Stimulated activated naive CD4-positive, alpha-beta T cell (primary cell): Measurements from ENCODE around the gene FAXDC2.
"Not testable (repeated sequence)": the region's sequence is repeated elsewhere in the genome, so short reads cannot be mapped to it uniquely, and the experiment has no call there.

Experiments
- DNase-seq, 6 experiments: peaks; one replicate each; lab custom pipeline; 2025; lab: John Stamatoyannopoulos, UW

Gene FAXDC2

DNA sequence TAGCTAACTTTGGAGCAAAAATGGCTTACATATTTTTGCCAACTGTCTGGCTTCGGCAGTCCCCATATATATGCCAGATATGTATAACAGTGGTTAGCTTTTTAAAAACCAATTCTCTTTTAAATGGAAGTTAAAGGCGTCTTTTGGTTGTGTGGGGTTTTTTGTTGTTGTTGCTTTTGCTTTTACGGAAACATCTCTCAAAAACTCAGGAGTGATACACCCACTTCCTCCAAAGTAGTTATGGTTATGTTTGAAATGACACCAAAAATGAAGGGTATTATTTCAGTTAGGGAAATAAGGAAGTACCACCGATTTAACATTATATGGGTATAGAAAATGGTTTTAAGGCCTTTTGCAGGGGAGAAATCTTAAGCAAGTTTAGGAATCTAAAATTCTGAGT lies 10.4 kb upstream of the FAXDC2 start:
- DNase-seq: no peak

DNA sequence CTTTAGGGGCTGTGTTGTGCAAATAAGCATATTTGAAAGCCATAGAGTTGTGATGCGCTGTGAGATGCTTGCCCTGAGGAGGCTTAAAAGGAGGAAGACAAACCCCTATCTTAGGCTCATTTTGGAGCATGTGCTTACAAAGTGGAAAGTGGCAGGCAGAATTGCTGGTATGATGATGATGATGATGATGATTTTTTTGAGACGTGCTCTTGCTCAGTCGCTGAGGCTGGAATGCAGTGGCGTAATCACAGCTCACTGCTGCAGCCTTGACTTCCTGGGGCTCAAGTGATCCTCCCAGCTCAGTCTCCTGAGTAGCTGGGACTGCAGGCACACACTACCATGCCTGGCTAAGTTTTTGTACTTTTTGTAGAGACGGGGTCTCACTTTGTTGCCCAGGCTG lies 9.7 kb upstream of the FAXDC2 start:
- DNase-seq: peak in 1 of 6 experiments; percentile 2

DNA sequence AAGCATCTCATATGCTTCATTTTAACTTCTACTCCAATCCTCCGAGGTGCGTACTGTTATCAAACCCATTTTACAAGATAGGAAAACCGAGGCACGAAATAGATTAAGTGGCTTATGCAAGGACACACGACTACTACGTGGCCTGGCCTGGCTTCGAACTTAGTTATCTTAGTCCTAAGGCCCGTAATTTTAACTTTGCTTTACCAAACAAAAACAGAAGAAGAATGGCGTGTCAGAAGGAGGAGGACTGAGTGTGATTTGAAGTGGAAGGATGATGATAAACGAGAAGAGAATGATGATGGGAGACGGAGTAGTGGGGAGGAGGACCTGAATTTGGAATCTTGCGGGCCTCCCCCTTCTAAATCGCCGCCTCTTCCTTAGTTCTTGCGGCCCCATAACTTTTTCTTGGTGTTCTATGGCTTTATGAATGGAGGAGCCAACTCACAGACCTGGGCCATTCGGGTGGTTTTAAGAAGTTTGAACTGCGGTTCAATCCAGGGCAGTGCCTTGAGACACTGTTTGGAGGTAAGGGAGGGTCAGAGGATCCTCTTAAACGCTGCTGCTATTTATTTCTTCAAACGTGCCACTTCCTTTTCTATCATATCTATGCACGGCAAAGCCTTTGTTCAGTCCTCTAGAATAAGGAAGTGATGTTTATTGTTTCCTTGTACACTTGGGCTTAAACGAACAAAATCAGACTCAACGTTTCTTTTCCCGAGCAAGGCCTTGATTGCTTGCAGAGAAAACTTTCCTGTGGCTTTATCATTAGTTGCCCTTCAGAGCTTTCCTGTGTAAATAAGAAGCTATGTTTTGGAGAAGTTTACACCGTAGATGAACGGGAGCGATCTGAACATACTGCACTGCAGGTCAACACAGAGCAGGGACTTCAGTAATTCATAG lies 8.8 kb upstream of the FAXDC2 start:
- DNase-seq: peak in 4 of 6 experiments; percentile 11 to 65 (median 34)

DNA sequence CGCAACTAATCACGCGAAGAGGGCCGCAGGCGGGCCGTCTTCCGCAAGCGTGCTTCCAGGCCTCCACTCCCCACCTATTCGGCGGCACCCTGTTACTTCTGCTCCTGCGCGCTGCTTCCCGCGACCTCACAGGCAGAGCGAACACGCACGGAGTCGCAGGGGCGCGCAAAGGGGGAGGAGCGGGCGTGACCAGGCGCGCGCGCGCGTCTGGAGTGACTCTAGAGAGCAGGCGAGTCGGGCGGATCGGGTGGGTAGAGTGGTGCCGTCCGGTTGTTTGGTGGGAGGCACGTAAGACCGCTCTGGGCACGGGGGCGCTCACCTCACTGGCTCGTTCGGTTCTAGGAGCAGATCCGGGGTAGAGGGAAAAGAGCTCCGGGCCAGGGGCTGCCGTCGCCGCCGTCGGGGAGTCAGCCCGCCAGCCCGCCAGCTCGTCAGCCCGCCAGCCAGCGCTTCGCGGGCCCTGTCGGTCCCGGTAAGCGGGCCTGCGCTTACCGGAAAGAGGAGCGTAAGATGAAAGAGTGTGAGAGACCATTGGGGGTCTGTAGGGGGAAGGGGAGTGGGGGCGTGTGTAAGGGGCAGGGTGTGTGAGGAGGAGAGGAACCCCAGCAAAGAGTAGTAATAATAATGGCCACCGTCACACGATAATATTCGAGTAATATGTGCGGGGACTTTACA lies 8.0 kb upstream of the FAXDC2 start, which contains the start of gene CNOT8:
TSS of gene CNOT8 (plus strand) at position 331 of the 675 bp plus-strand sequence. CDS start 4,652 bp downstream, outside the sequence.
- DNase-seq: peak; percentile 93 to 98 (median 96)

DNA sequence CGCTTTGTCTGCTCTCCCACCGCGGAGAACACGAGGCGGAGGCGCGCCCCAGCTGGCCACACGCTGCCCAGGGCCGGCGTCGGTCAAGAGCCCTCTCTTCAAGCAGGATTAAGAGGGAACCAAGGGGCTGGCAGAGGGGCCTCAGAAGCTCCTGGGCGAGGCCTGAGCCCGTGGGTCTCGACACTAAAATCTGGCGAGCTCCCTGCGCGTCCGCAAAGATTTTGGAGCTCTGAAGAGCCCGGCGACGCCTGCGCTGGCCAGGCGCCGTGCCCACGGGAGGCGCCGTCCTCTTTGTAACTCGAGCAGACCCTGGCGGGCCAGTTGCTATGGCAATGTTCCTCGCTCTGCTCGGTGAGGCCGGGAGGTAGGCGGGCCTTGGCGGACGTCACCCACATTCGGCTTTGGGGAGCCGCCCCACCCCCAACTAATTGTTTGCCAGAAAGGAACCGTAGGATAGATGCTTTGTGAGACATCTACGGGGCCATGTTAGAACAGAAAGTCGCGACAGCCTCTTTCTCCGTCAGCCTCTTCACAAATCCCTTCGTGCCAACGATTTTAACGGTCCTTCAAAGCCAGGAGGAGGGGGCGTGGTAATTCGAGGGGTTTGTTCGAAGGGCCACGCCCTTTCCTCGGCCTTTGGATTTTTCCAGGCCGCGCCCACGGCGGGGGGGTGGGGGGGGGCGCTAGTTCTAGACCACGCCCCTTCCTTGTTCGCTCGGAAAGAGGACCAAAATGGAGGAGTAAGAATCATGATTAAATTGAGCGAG lies 7.3 kb upstream of the FAXDC2 start:
- DNase-seq: peak; percentile 86 to 96 (median 92)

DNA sequence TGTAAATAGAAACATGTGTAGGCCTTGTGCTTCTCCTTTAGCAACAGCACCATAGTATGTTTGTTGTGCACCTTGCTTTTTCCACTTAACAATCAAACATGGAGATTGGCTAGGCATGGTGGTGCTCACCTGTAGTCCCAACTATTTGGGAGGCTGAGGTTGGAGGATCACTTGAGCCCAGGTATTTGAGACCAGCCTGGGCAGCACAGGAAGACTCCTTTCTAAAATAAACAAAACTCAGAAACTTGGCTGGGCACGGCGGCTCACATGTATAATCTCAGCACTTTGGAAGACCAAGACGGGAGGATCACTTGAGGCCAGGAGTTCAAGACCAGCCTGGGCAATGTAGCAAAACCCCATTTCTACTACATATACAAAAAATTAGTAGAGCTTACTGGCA lies 948 bp upstream of the FAXDC2 start:
- DNase-seq: no peak

DNA sequence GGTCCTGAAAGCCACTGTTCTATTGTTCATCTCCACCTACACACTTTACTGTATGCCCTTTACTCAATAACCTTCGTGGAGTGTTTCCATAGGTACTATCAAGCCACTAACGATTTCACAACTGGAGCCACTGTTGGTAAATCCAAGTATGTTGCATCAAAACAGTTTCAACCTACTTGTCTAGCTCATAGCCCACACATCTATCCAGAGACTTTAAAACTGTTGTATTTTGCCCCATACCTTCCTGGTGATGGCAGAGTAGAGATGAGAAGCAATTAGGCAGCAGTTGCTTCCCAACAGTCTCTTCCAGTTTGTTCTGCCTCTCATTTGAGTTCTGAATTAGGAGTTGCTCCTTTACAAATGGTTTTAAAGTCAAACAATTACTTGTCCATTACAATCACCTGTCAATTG lies 607 bp downstream of the FAXDC2 start:
- no peak for DNase-seq

DNA sequence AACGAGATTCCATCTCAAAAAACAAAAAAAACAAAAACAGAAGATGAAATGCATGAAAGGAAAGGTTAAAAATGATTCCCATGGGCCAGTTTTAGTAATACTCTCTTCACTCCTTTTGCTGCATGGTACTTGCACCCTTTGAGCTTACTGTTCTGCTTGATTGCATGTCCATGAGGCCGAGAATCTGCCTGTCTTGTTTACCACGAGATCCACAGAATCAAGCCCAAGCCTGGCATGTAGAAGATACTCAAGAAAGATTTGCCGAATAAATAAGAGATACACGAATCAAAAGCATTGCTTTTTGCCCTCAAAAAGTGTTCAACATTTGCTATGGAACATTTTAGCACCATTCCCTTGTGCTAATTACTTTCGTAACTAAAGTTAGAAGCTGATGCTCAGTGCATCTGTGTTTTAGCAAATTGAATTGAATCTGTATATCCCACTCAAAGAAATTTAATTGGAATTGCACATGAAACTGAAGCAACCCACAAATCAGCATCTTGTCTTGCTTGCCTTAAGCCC lies 1.1 kb downstream of the FAXDC2 start:
- DNase-seq: no peak

DNA sequence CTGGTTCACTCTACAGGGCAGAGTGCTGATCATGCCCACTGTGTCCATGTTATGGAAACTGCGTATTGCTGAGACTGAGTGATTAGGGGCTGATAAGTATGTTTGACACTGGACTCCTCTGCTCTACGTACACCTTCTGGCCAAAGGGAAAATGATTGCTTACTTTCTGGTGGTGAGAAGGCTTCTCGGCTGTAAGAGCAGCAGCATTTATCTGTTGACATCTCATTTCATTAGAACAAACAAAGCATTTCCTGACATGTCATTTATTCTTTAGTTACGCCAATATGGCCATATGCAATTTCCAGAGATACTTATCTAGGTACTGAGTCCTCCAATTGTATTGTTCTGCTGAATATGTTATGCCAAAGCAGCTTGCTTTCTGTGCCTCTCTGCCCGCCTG lies 5.6 kb downstream of the FAXDC2 start:
- DNase-seq: no peak

DNA sequence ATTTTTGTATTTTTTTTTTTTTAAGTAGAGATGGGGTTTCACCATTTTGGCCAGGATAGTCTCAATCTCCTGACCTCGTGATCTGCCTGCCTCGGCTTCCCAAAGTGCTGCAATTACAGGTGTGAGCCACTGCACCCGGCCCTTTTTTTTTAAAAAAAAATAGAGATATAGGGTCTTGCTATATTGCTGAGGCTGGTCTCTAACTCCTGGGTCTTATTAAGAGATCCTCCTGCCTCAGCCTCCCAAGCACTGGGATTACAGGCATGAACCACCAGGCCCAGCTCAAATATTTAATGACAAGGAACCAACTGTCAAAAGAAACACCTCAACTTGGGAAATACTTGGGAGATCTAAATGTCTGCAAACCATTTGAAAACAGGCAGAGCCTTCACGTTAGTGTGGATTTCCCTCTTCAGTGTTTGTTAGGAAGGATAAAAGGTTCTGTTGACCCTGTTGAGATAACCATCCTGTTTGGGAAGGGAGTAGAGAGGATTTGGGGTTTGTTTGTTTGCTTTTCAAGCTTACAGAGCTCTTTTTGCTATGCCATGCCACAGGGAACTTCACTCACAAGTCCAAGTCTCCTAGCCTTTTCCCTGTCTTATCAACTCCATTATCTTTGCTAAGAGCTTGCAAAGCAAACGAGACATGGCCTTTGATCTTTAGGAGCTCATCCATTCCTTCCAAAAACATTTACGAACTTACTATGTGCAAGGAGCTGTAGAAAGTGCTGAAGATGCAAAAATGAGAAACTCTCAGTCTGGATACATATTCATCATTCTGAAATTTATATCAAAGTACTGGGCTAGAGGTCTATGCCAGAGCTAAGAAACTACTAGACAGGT lies 7.5 kb downstream of the FAXDC2 start:
- no peak for DNase-seq

DNA sequence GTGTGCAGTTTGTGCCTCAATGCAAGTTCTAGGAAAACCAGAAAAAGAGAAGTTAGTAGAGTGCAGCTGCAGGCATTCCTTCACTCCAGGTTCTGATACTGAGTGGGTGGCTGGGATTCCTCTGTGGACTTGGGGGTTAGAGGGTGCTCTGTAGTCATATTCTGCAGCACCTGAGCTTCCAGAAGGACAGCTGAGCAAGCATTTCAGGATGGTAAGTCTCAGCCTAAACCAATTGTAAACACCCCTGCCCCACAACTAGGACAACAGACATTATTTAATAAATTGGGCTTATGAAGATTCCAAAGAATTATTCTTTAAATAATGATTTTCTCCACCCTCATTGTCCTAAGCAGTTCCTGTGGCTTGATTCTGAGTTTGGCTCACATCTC lies 9.1 kb downstream of the FAXDC2 start:
- DNase-seq: no peak

DNA sequence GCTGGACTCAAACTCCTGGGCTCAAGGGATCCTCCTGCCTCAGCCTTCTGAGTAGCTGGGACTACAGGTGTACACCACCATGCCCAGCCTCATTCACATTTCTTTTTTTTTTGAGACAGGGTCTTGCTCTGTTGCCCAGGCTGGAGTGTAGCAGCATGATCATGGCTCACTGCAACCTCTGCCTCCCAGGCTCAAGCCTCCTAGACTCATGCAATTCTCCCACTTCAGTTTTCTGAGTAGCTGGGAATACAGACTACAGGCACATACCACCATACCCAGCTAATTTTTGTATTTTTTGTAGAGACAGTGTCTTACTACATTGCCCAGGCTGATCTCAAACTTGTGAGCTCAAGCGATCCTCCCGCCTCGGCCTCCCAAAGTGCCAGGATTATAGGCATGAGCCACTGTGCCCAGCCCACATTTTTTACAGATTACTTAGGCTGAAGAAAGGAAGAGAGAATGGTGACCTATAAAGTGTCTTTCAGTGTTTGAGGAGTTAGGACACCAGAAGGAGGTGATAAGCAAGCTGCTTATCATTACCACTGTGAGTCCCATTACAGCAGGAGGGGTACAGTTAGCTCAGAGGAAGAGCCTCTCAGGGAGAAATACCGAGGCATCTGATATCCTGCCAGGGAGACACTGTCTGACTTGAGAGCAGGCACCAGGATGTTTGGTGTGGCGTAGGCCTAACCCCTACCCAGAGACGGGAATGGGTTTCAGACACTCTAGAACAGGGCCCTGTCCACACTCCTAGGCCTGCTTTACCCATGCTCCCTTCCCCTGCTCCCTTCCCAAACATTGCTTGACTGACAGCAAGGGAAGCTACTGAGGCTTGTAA lies 9.7 kb downstream of the FAXDC2 start:
- DNase-seq: no peak

DNA sequence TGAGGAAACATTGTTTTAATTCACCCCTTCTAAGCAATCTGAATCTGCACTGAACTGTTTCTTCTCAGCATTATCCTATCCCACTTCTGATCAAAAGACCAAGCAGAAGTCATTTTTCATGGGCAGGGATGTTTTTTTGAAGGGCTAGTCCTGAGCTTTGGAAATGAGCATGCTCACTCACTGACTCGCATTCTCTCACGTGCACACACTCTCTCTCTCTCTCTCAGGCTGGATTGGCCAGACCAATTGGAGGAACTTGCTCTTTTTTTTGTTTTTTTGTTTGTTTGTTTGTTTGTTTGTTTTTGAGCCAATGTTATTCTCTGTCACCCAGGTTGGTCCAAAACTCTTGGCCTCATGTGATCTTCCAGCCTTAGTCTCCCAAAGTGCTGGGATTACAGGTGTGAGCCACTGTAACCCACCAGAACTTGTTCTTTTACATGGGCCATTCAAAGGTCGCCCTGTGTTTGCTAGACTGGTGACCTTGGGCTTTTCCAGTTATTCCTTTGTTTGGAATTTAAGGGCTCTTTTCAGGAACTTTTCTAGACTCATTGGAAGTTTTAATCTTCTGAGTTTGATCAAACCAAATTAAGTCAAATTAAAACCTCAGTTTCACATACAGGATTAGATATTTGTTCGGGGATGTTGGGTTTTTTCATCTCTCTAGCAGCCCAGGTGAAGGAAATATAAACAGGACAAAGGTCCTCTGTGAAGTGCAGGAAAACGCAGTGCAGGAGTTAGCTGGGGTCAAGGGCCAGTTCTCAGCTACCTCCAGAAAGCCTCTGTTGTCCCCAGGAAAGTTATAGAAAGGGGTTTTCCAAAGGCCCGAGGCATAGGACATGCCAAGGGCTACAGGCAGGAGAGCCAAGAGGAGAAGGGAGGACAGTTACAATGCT lies 13.1 kb downstream of the FAXDC2 start:
- DNase-seq: no peak

DNA sequence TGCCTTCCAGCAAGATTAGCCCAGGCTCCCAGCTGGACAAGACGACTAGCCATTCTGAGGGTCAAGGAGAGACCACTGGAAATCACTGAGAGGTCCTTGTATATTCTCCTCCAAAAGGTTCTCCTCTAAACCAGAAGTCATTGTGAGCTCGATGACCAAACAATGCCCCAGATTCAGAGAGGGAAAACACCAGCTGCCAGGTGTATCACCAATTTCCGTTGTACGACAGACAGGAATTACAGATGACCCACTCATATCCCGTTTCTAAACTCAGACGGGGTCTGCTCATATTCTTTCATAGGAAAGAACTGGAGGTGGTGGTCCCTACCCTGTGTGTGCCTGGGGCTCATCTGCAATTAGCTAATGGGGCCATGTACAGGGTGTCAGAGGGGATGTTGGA lies 14.2 kb downstream of the FAXDC2 start:
- no peak for DNase-seq

DNA sequence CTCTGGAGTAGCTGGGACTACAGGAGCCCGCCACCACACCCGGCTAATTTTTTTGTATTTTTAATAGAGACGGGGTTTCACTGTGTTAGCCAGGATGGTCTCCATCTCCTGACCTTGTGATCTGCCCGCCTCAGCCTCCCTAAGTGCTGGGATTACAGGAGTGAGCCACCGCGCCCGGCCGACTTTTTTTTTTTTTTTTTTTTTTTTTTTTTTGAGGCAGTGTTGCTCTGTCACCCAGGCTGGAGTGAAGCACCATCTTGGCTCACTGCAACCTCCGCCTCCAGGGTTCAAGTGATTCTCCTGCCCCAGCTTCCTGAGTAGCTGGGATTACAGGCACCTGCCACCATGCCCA lies 14.7 kb downstream of the FAXDC2 start:
- not testable (repeated sequence) for DNase-seq

DNA sequence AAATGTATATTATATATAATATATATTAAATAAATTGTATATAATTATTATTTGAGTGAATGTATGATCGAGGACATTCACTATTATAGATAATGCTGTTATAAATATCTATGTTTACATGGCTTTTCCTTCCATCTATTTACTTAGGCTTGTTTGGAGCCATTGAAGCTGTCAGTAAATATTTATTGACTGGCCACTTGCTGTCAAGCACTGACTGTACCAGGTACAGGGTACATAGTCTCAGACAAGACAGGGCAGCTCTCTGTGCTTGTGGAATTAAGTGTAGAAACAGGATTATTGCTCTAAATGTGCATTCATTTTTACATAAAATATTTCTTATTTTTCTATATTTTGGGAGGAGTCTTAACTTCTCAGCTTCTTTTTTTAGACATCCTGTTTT lies 16.4 kb downstream of the FAXDC2 start:
- DNase-seq: no peak

DNA sequence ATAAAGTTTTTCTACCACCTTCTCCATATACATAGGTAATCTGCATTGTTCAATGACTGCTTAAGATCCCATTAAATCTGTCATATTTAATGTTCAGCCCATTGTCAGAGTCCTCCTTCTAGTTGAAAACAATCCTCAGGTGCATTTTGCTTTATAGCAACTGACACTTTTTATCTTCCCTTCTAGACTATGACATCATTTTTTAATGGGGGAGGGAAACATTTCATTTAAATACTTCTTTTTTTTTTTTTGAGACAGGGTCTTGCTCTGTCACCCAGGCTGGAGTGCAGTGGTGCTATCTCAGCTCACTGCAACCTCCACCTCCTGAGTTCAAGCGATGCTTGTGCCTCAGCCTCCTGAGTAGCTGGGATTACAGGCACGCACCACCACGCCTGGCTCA lies 17.6 kb downstream of the FAXDC2 start:
- not testable (repeated sequence) for DNase-seq

DNA sequence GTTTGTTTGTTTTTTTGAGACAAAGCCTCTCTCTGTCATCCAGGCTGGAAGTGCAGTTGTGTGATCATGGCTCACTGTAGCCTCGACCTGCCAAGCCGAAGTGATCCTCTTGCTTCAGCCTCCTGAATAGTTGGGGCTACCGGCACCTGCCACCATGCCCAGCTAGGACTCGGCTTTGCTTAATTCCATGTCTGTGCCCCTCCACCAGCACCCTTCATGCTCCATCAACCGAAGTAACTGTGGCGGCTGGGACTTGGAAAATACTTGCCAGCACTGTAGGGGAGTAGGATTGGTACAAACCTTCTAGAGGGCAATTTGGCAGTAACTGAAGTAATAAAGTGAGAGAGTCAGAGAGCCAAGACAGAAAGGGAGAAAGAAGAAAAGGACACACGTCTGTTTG lies 19.0 kb downstream of the FAXDC2 start:
- no peak for DNase-seq

DNA sequence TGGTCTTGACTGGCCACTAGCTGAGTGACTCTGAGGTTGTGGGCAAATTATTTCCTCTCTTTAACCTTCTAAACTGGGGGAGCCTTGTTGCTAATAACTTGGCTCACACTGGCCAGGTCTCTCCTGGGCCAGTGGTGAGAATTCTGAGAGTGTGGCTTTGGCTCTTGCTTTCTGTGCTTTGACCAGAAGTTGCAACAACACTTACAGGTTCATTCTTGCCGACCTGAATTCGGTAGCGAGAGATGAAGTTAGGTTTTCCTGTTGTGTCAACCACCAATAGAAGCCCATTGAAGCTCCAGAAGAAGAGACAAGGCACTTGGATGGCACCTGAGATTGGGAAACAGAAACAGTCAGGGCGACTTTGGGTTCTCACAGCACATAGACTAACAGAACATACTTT lies 19.8 kb downstream of the FAXDC2 start:
- DNase-seq: no peak

DNA sequence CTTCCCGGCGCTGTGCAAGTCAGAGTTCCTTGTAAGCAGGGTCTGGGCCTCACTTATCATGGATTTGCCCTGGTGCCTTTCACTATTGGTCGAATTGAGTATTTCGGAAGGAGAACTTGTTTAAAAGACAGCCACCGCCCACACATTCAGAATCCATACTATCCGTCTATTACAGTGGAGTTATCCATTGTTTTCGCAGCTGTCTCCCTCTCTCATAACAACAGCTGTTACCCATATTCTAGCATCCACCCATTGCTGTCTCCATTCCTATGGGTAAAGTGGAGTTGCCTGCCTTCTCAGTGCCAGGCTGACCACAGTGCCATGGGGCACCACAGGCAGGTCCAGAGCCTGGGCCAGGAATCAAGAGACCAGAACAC lies 20.2 kb downstream of the FAXDC2 start:
- DNase-seq: no peak
